ENCODE results near the gene SEC24D. TPM values are rescaled to one million over a fixed set of nuclear protein-coding genes. Genes with fewer than 3 reads are reported as not detected.
"Not testable (repeated sequence)": the region's sequence is repeated elsewhere in the genome, so short reads cannot be mapped to it uniquely, and the experiment has no call there.

The SEC24D gene
- total and polyA plus RNA-seq, 5 donors from 2014 or later, result 15.9 to 38.3 (median 16.2) TPM

DNA sequence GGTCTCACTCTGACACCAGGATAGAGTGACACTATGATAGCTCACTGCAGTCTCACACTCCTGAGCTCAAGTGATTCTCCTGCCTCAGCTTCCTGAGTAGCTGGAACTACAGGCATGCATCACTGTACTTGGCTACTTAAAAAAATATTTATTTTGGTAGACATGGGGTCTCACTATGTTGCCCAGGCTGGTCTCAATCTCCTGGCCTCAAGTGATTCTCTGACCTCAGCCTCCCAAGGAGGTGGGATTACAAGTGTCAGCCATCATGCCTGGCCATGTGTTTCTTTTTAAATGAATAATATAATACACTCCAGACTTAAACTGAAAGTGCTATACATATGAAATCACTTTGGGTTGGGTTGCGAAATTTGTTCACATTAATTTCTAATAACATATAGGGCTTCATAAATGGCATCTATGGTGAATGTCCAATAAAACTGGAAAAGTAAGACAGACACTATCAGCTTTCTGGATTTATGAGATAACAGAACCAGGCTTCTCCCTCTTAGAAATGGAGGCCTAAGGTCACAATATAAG lies 48.0 kb downstream of the SEC24D start:
- DNase-seq (no peak), ATAC-seq (ENCODE audit: low read depth in 2 of 2) (no peak)
- H3K9me3 Mint-ChIP-seq, result no peaks in the 10 kb centered on the region
- Histone ChIP-seq H3K27ac (ENCODE audit: insufficient read depth, low read length, poor library complexity, severe bottlenecking) (no peak overlapping the region), H3K4me1 (ENCODE audit: control insufficient read depth, insufficient read depth, low read length, poor library complexity, severe bottlenecking) (no peaks in the 10 kb centered on the region), H3K36me3 (ENCODE audit: control insufficient read depth, insufficient read depth, low read length) (no peaks in the 10 kb centered on the region), H3K4me3 (ENCODE audit: low read depth, low read length) (no peak overlapping the region), H3K9me3 (ENCODE audit: control insufficient read depth in 2 of 2, low read length in 2 of 2) (no peaks in the 10 kb centered on the region), H3K27me3 (ENCODE audit: control insufficient read depth, insufficient read depth, low read length) (no peaks in the 10 kb centered on the region)
- no peak overlapping the region for H3K4me3 Mint-ChIP-seq
- H3K27ac Mint-ChIP-seq, result no peak overlapping the region
- peaks cover 0 to 1% (median 0%) of the 10 kb centered on the region in 4 donors for H3K4me1 Mint-ChIP-seq
- H3K27me3 Mint-ChIP-seq, result no peaks in the 10 kb centered on the region
- H3K36me3 Mint-ChIP-seq, result peaks cover 8% of the 10 kb centered on the region

DNA sequence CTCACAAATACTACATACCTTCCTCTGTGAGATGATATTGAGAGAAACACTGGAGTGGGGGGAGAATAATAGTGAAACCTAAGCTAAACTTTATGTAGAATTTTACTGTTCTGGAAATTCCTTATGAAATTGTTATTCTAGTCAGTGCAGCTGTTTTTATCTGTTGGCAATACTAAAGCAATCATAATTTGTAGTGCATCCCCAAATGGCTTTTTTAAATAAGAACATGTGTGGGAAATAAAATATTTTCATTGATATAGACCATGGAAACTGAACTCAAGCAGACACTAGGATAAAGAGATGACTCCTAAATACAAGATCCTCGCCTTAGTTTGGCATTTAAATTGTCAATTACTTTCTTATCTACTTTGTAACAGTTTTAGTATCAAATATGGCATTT lies 51.1 kb downstream of the SEC24D start:
- Histone ChIP-seq H3K27ac (ENCODE audit: insufficient read depth, low read length, poor library complexity, severe bottlenecking) (no peak overlapping the region), H3K36me3 (ENCODE audit: control insufficient read depth, insufficient read depth, low read length) (no peaks in the 10 kb centered on the region), H3K4me3 (ENCODE audit: low read depth, low read length) (no peak overlapping the region), H3K27me3 (ENCODE audit: control insufficient read depth, insufficient read depth, low read length) (no peaks in the 10 kb centered on the region), H3K4me1 (ENCODE audit: control insufficient read depth, insufficient read depth, low read length, poor library complexity, severe bottlenecking) (no peaks in the 10 kb centered on the region), H3K9me3 (ENCODE audit: control insufficient read depth in 2 of 2, low read length in 2 of 2) (no peaks in the 10 kb centered on the region)
- H3K9me3 Mint-ChIP-seq, result peaks cover 0 to 6% (median 0%) of the 10 kb centered on the region in 7 donors
- H3K4me3 Mint-ChIP-seq, result no peak overlapping the region
- peaks cover 14% of the 10 kb centered on the region for H3K36me3 Mint-ChIP-seq
- no peak for DNase-seq
- peaks cover 0 to 4% (median 0%) of the 10 kb centered on the region in 4 donors for H3K4me1 Mint-ChIP-seq
- H3K27ac Mint-ChIP-seq, result peak overlapping the region in 1 of 3 donors; percentile 43
- ATAC-seq (ENCODE audit: low read depth in 2 of 2), result no peak
- no peaks in the 10 kb centered on the region for H3K27me3 Mint-ChIP-seq

DNA sequence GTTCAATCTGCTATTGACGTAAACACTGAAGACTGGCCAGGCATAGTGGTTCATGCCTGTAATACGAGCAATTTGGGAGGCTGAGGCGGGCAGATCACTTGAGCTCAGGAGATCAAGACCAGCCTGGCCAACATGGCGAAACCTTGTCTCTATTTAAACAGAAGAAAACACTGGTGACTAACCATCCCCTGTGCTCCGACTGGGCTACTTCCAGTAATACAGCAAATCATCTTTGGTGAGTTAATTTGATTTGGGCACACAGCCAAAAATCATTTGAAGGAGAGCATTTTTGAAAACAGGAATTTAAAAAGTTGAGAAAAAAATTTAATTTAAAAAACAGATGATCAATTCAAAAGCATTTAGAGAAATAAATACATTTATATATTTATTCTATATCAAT lies 52.0 kb downstream of the SEC24D start:
- Histone ChIP-seq H3K9me3 (ENCODE audit: control insufficient read depth in 2 of 2, low read length in 2 of 2) (no peaks in the 10 kb centered on the region), H3K27me3 (ENCODE audit: control insufficient read depth, insufficient read depth, low read length) (no peaks in the 10 kb centered on the region), H3K4me1 (ENCODE audit: control insufficient read depth, insufficient read depth, low read length, poor library complexity, severe bottlenecking) (no peaks in the 10 kb centered on the region), H3K36me3 (ENCODE audit: control insufficient read depth, insufficient read depth, low read length) (no peaks in the 10 kb centered on the region), H3K4me3 (ENCODE audit: low read depth, low read length) (no peak overlapping the region), H3K27ac (ENCODE audit: insufficient read depth, low read length, poor library complexity, severe bottlenecking) (no peak overlapping the region)
- Mint-ChIP-seq H3K27me3 (no peaks in the 10 kb centered on the region), H3K4me1 (peaks cover 0 to 4% (median 0%) of the 10 kb centered on the region in 4 donors), H3K9me3 (peaks cover 0 to 9% (median 0%) of the 10 kb centered on the region in 7 donors), H3K27ac (no peak overlapping the region), H3K36me3 (peaks cover 14% of the 10 kb centered on the region), H3K4me3 (no peak overlapping the region)
- DNase-seq (no peak), ATAC-seq (ENCODE audit: low read depth in 2 of 2) (no peak)

DNA sequence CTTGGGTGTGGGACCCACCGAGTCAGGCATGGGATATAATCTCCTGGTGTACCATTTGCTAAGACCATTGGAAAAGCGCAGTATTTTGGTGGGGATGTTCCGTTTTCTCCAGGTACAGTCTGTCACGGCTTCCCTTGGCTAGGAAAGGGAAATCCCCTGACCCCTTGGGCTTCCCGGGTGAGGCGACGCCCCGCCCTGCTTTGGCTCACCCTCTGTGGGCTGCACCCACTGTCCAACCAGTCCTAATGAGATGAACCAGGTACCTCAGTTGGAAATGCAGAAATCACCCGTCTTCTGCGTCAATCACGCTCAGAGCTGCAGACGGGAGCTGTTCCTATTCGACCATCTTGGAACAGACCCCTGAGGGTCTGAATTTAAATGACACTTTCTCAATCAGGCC lies 53.0 kb downstream of the SEC24D start:
- H3K4me1 Mint-ChIP-seq; H3K27me3 Mint-ChIP-seq; H3K4me1 ChIP-seq (ENCODE audit: control insufficient read depth, insufficient read depth, low read length, poor library complexity, severe bottlenecking); ATAC-seq (ENCODE audit: low read depth in 2 of 2); H3K9me3 Mint-ChIP-seq; H3K4me3 ChIP-seq (ENCODE audit: low read depth, low read length); H3K27me3 ChIP-seq (ENCODE audit: control insufficient read depth, insufficient read depth, low read length); DNase-seq; H3K9me3 ChIP-seq (ENCODE audit: control insufficient read depth in 2 of 2, low read length in 2 of 2); H3K36me3 ChIP-seq (ENCODE audit: control insufficient read depth, insufficient read depth, low read length); H3K4me3 Mint-ChIP-seq; H3K27ac Mint-ChIP-seq; H3K27ac ChIP-seq (ENCODE audit: insufficient read depth, low read length, poor library complexity, severe bottlenecking): not testable (repeated sequence)
- peaks cover 11% of the 10 kb centered on the region for H3K36me3 Mint-ChIP-seq

DNA sequence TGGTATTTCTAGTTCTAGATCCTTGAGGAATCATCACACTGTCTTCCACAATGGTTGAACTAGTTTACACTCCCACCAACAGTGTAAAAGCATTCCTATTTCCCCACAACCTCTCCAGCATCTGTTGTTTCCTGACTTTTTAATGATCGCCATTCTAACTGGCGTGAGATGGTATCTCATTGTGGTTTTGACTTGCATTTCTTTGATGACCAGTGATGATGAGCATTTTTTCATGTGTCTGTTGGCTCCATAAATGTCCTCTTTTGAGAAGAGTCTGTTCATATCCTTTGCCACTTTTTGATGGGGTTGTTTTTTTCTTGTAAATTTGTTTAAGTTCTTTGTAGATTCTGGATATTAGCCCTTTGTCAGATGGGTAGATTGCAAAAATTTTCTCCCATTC lies 58.3 kb downstream of the SEC24D start:
- H3K27me3 Mint-ChIP-seq; H3K4me3 ChIP-seq (ENCODE audit: low read depth, low read length); H3K4me1 Mint-ChIP-seq; H3K4me3 Mint-ChIP-seq; H3K36me3 Mint-ChIP-seq; H3K4me1 ChIP-seq (ENCODE audit: control insufficient read depth, insufficient read depth, low read length, poor library complexity, severe bottlenecking); DNase-seq; H3K27ac Mint-ChIP-seq; H3K36me3 ChIP-seq (ENCODE audit: control insufficient read depth, insufficient read depth, low read length); H3K27me3 ChIP-seq (ENCODE audit: control insufficient read depth, insufficient read depth, low read length); H3K27ac ChIP-seq (ENCODE audit: insufficient read depth, low read length, poor library complexity, severe bottlenecking); ATAC-seq (ENCODE audit: low read depth in 2 of 2); H3K9me3 ChIP-seq (ENCODE audit: control insufficient read depth in 2 of 2, low read length in 2 of 2); H3K9me3 Mint-ChIP-seq: not testable (repeated sequence)

DNA sequence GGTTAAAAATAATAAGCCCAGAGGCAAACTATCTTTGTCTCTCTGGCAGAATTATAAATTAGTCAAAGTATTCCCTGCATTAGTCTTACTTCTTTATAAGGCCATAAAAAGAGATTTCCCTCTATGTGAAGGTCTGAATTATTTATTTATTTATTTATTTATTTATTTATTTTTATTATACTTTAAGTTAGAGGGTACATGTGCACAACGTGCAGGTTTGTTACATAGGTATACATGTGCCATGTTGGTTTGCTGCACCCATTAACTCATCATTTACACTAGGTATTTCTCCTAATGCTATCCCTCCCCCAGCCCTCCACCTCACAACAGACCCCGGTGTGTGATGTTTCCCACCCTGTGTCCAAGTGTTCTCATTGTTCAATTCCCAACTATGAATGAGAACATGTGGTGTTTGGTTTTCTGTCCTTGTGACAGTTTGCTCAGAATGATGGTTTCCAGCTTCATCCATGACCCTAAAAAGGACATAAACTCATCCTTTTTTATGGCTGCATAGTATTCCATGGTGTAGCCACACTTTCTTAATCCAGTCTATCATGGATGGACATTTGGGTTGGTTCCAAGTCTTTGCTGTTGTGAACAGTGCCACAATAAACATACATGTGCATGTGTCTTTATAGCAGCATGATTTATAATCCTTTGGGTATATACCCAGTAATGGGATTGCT lies 58.8 kb downstream of the SEC24D start:
- not testable (repeated sequence) for H3K4me3 ChIP-seq (ENCODE audit: low read depth, low read length); H3K27ac ChIP-seq (ENCODE audit: insufficient read depth, low read length, poor library complexity, severe bottlenecking); H3K4me1 ChIP-seq (ENCODE audit: control insufficient read depth, insufficient read depth, low read length, poor library complexity, severe bottlenecking); H3K9me3 Mint-ChIP-seq; H3K27me3 Mint-ChIP-seq; DNase-seq; H3K9me3 ChIP-seq (ENCODE audit: control insufficient read depth in 2 of 2, low read length in 2 of 2); H3K27me3 ChIP-seq (ENCODE audit: control insufficient read depth, insufficient read depth, low read length); H3K4me1 Mint-ChIP-seq; H3K4me3 Mint-ChIP-seq; H3K36me3 ChIP-seq (ENCODE audit: control insufficient read depth, insufficient read depth, low read length); H3K27ac Mint-ChIP-seq; H3K36me3 Mint-ChIP-seq; ATAC-seq (ENCODE audit: low read depth in 2 of 2)

DNA sequence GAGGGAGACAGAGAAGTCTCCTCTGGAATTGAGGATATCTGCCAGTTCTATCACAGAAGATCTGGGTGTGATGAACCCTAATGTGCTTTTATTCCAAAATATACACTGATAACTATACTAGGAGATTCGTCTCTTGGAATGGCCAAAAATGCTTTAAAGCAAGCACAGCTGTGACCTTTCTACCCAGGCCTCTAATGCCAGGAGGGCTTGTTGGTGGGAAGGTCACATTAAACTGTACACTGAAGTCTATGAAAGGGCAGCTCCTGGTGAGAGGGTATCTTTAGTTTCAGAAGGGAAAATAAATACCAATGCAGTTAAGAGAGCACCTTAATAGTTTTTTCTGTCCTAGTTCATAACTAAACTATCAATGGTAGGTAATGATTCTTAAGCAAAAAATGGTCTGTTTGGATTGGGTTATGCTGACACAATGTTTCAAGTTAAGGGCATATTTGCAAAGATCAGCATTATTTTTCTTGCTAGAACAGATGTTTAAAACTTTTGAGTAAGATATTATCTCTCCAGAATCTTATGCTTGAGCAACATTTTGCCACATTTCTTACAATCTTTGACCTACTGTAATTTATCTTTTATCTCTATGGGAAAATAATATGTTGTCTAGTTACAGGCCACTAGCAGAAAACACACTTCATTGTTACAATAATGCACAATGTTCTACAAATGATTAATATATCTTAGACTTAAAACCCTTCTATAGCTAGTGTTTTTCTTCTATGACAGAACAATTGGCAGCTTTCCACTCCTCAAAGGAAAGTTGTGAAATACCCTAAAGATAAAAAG lies 59.6 kb downstream of the SEC24D start:
- Histone ChIP-seq H3K4me1 (ENCODE audit: control insufficient read depth, insufficient read depth, low read length, poor library complexity, severe bottlenecking) (no peaks in the 10 kb centered on the region), H3K9me3 (ENCODE audit: control insufficient read depth in 2 of 2, low read length in 2 of 2) (no peaks in the 10 kb centered on the region), H3K27ac (ENCODE audit: insufficient read depth, low read length, poor library complexity, severe bottlenecking) (no peak overlapping the region), H3K27me3 (ENCODE audit: control insufficient read depth, insufficient read depth, low read length) (no peaks in the 10 kb centered on the region), H3K36me3 (ENCODE audit: control insufficient read depth, insufficient read depth, low read length) (no peaks in the 10 kb centered on the region), H3K4me3 (ENCODE audit: low read depth, low read length) (no peak overlapping the region)
- Mint-ChIP-seq H3K4me3 (no peak overlapping the region), H3K4me1 (peaks cover 0 to 4% (median 2%) of the 10 kb centered on the region in 4 donors), H3K27me3 (no peaks in the 10 kb centered on the region), H3K27ac (no peak overlapping the region), H3K36me3 (peaks cover 1% of the 10 kb centered on the region), H3K9me3 (peaks cover 0 to 9% (median 0%) of the 10 kb centered on the region in 7 donors)
- DNase-seq, result no peak
- ATAC-seq (ENCODE audit: low read depth in 2 of 2), result no peak
